Measurements from ENCODE around the gene GAPDH.

DNA sequence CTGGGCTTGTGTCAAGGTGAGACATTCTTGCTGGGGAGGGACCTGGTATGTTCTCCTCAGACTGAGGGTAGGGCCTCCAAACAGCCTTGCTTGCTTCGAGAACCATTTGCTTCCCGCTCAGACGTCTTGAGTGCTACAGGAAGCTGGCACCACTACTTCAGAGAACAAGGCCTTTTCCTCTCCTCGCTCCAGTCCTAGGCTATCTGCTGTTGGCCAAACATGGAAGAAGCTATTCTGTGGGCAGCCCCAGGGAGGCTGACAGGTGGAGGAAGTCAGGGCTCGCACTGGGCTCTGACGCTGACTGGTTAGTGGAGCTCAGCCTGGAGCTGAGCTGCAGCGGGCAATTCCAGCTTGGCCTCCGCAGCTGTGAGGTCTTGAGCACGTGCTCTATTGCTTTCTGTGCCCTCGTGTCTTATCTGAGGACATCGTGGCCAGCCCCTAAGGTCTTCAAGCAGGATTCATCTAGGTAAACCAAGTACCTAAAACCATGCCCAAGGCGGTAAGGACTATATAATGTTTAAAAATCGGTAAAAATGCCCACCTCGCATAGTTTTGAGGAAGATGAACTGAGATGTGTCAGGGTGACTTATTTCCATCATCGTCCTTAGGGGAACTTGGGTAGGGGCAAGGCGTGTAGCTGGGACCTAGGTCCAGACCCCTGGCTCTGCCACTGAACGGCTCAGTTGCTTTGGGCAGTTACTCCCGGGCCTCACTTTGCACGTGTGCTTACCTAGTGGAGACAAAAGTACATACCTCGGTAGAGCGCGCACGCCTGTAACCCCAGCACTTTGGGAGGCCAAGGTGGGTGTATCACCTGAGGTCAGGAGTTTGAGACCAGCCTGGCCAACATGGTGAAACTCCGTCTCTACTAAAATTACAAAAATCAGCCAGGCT lies 4.3 kb downstream of the GAPDH start:
- TF ChIP-seq, protein P1, sequence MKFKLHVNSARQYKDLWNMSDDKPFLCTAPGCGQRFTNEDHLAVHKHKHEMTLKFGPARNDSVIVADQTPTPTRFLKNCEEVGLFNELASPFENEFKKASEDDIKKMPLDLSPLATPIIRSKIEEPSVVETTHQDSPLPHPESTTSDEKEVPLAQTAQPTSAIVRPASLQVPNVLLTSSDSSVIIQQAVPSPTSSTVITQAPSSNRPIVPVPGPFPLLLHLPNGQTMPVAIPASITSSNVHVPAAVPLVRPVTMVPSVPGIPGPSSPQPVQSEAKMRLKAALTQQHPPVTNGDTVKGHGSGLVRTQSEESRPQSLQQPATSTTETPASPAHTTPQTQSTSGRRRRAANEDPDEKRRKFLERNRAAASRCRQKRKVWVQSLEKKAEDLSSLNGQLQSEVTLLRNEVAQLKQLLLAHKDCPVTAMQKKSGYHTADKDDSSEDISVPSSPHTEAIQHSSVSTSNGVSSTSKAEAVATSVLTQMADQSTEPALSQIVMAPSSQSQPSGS (IDR thresholded peaks at IDR 0.05; ENCODE audit: low read length) = no peak
- TF ChIP-seq, protein P2, sequence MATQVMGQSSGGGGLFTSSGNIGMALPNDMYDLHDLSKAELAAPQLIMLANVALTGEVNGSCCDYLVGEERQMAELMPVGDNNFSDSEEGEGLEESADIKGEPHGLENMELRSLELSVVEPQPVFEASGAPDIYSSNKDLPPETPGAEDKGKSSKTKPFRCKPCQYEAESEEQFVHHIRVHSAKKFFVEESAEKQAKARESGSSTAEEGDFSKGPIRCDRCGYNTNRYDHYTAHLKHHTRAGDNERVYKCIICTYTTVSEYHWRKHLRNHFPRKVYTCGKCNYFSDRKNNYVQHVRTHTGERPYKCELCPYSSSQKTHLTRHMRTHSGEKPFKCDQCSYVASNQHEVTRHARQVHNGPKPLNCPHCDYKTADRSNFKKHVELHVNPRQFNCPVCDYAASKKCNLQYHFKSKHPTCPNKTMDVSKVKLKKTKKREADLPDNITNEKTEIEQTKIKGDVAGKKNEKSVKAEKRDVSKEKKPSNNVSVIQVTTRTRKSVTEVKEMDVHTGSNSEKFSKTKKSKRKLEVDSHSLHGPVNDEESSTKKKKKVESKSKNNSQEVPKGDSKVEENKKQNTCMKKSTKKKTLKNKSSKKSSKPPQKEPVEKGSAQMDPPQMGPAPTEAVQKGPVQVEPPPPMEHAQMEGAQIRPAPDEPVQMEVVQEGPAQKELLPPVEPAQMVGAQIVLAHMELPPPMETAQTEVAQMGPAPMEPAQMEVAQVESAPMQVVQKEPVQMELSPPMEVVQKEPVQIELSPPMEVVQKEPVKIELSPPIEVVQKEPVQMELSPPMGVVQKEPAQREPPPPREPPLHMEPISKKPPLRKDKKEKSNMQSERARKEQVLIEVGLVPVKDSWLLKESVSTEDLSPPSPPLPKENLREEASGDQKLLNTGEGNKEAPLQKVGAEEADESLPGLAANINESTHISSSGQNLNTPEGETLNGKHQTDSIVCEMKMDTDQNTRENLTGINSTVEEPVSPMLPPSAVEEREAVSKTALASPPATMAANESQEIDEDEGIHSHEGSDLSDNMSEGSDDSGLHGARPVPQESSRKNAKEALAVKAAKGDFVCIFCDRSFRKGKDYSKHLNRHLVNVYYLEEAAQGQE (IDR thresholded peaks at IDR 0.05; ENCODE audit: low read depth, low read length) = no peak
- TF ChIP-seq SP1 (IDR thresholded peaks at IDR 0.05; ENCODE audit: low read depth, low read length) = no peak
